ENCODE data around the gene PBX1. TPM values are rescaled to one million over a fixed set of nuclear protein-coding genes. Genes with fewer than 3 reads are reported as not detected.
"Not testable (repeated sequence)": the region's sequence is repeated elsewhere in the genome, so short reads cannot be mapped to it uniquely, and the experiment has no call there.

Gene PBX1
- total and polyA plus RNA-seq, 8 donors = 11.0 to 113 (median 23.0) TPM

- H3K27me3 ChIP-seq = no peaks in the 10 kb centered on the region
- H3K36me3 ChIP-seq = no peaks in the 10 kb centered on the region
- no peaks in the 10 kb centered on the region for H3K9me3 ChIP-seq
- no peak overlapping the region for H3K4me3 ChIP-seq
- no peak for DNase-seq
- peak overlapping the region; percentile 8 to 81 (median 73) for H3K27ac ChIP-seq
- H3K4me1 ChIP-seq = peaks cover 28 to 97% (median 73%) of the 10 kb centered on the region in 4 donors
- no peak for TF ChIP-seq EP300 (IDR thresholded peaks at IDR 0.05)
- no peak for TF ChIP-seq CTCF (IDR thresholded peaks at IDR 0.05)
- no peak for TF ChIP-seq POLR2AphosphoS5 (IDR thresholded peaks at IDR 0.05)
- TF ChIP-seq POLR2A (IDR thresholded peaks at IDR 0.05) = no peak
- intact Hi-C loops (cut with DNase I; ENCODE audit: low total_unique reads) = no loop called here
- WGBS, 5 donors = 78 to 89% (median 86%) methylated on average over 4 of the region's 4 CpGs
Measured at GRCh38 chr1:164649146-164649545, 90.2 kb downstream of the PBX1 start.

- H3K36me3 ChIP-seq = no peaks in the 10 kb centered on the region
- TF ChIP-seq POLR2AphosphoS5 (IDR thresholded peaks at IDR 0.05) = no peak
- no peak for TF ChIP-seq CTCF (IDR thresholded peaks at IDR 0.05)
- no peak for TF ChIP-seq POLR2A (IDR thresholded peaks at IDR 0.05)
- no peak for TF ChIP-seq EP300 (IDR thresholded peaks at IDR 0.05)
- intact Hi-C loops (cut with DNase I; ENCODE audit: low total_unique reads) = no loop called here
- H3K9me3 ChIP-seq = no peaks in the 10 kb centered on the region
- peak overlapping the region in 4 of 5 donors; percentile 17 to 81 (median 49) for H3K27ac ChIP-seq
- H3K4me3 ChIP-seq = no peak overlapping the region
- 69 to 88% (median 82%) methylated on average over 2 of the region's 2 CpGs for WGBS, 5 donors
- H3K4me1 ChIP-seq = peaks cover 16 to 92% (median 67%) of the 10 kb centered on the region in 4 donors
- no peaks in the 10 kb centered on the region for H3K27me3 ChIP-seq
- no peak for DNase-seq
Measured at GRCh38 chr1:164650531-164650930, 91.5 kb downstream of the PBX1 start.

GRCh38 chr1:164651351-164651951 is 92.5 kb downstream of the PBX1 start:
- no peaks in the 10 kb centered on the region for H3K9me3 ChIP-seq
- peak overlapping the region; percentile 31 to 81 (median 44) for H3K27ac ChIP-seq
- H3K4me1 ChIP-seq = peaks cover 16 to 92% (median 69%) of the 10 kb centered on the region in 4 donors
- intact Hi-C loops (cut with DNase I; ENCODE audit: low total_unique reads) = no loop called here
- 33 to 55% (median 54%) methylated on average over 13 of the region's 13 CpGs for WGBS, 5 donors
- no peaks in the 10 kb centered on the region for H3K36me3 ChIP-seq
- no peaks in the 10 kb centered on the region for H3K27me3 ChIP-seq
- TF ChIP-seq CTCF (IDR thresholded peaks at IDR 0.05) (no peak), POLR2AphosphoS5 (IDR thresholded peaks at IDR 0.05) (peak in 1 of 3 donors; percentile 70)
- no peak overlapping the region for H3K4me3 ChIP-seq
- DNase-seq = peak; percentile 38 to 85

- H3K27me3 ChIP-seq; H3K9me3 ChIP-seq; H3K4me3 ChIP-seq; H3K36me3 ChIP-seq; intact Hi-C loops (cut with DNase I; ENCODE audit: low total_unique reads): not testable (repeated sequence)
- peak overlapping the region in 3 of 5 donors; percentile 26 to 81 (median 54) for H3K27ac ChIP-seq
- H3K4me1 ChIP-seq = peaks cover 16 to 89% (median 63%) of the 10 kb centered on the region in 4 donors
- DNase-seq = peak in 1 of 2 donors; percentile 56
- 52 to 78% (median 60%) methylated on average over 6 of the region's 6 CpGs for WGBS, 5 donors
Measured at GRCh38 chr1:164652969-164653368, 94.0 kb downstream of the PBX1 start.

- no peak for DNase-seq
- Histone ChIP-seq H3K4me3 (no peak overlapping the region), H3K4me1 (peaks cover 10 to 89% (median 57%) of the 10 kb centered on the region in 4 donors), H3K27ac (peak overlapping the region in 2 of 5 donors; percentile 26 to 81), H3K27me3 (no peaks in the 10 kb centered on the region), H3K36me3 (no peaks in the 10 kb centered on the region), H3K9me3 (no peaks in the 10 kb centered on the region)
- no peak for TF ChIP-seq CTCF (IDR thresholded peaks at IDR 0.05)
- no peak for TF ChIP-seq EP300 (IDR thresholded peaks at IDR 0.05)
- 75 to 80% (median 75%) methylated on average over 3 of the region's 3 CpGs for whole genome bisulfite sequencing, 5 donors
- intact Hi-C loops (cut with DNase I; ENCODE audit: low total_unique reads) = no loop called here
Measured at GRCh38 chr1:164653705-164654104, 94.7 kb downstream of the PBX1 start.
